ENCODE measurements around the gene FKBP1A. TPM values are rescaled to one million over a fixed set of nuclear protein-coding genes. Genes with fewer than 3 reads are reported as not detected.

Gene FKBP1A
- total RNA-seq, 2 experiments from 2014 or later: 205 to 207 TPM

- DNase-seq: no peak
- Mint-ChIP-seq H3K27ac (peak overlapping the region; percentile 54), H3K4me3 (no peak overlapping the region), H3K36me3 (ENCODE audit: low read depth) (peaks cover 55% of the 10 kb centered on the region), H3K27me3 (no peaks in the 10 kb centered on the region), H3K9me3 (no peaks in the 10 kb centered on the region), H3K4me1 (peaks cover 86% of the 10 kb centered on the region)
- POLR2A ChIA-PET: interaction anchor here (0.8 to 2.7 kb wide), 3 partner anchors 11 to 52 kb away, joined by 3 to 9 read pairs (median 6); no protein-coding TSS in a partner anchor
- CTCF ChIA-PET: interaction anchor here (1.7 kb wide), 1 partner anchor 13 kb away, joined by 5 read pairs; no protein-coding TSS in a partner anchor
These were observed 14.7 kb downstream of the FKBP1A start for GRCh38 chr20:1377984-1378734.

GRCh38 chr20:1377341-1377871 is 15.4 kb downstream of the FKBP1A start:
- ChIA-PET CTCF (interaction anchor here (1.7 kb wide), 1 partner anchor 14 kb away, joined by 5 read pairs; no protein-coding TSS in a partner anchor), POLR2A (interaction anchor here (0.5 to 2.7 kb wide), 8 partner anchors 11 to 282 kb away, joined by 3 to 9 read pairs (median 6); partner anchors contain the start of gene SDCBP2)
- H3K36me3 Mint-ChIP-seq (ENCODE audit: low read depth): peaks cover 59% of the 10 kb centered on the region
- H3K4me3 Mint-ChIP-seq: no peak overlapping the region
- no peaks in the 10 kb centered on the region for H3K27me3 Mint-ChIP-seq
- no peak for DNase-seq
- no peaks in the 10 kb centered on the region for H3K9me3 Mint-ChIP-seq
- peak overlapping the region; percentile 54 for H3K27ac Mint-ChIP-seq
- H3K4me1 Mint-ChIP-seq: peaks cover 82% of the 10 kb centered on the region

- Mint-ChIP-seq H3K27me3 (no peaks in the 10 kb centered on the region), H3K4me3 (no peak overlapping the region), H3K36me3 (ENCODE audit: low read depth) (peaks cover 67% of the 10 kb centered on the region), H3K4me1 (peaks cover 82% of the 10 kb centered on the region), H3K27ac (peak overlapping the region; percentile 54), H3K9me3 (no peaks in the 10 kb centered on the region)
- ChIA-PET POLR2A (interaction anchor here (0.5 to 2.7 kb wide), 7 partner anchors 12 to 283 kb away, joined by 3 to 9 read pairs (median 6); partner anchors contain the start of gene SDCBP2), CTCF (interaction anchor here (1.7 kb wide), 1 partner anchor 15 kb away, joined by 5 read pairs; no protein-coding TSS in a partner anchor)
- no peak for DNase-seq
These were observed 16.2 kb downstream of the FKBP1A start for GRCh38 chr20:1376408-1377270.

GRCh38 chr20:1376007-1376406 is 16.8 kb downstream of the FKBP1A start:
- ChIA-PET POLR2A (interaction anchor here (1.8 to 2.7 kb wide), 2 partner anchors 16 to 50 kb away, joined by 6 to 9 read pairs; no protein-coding TSS in a partner anchor), CTCF (no interaction called here)
- H3K27ac Mint-ChIP-seq: peak overlapping the region; percentile 9
- peaks cover 82% of the 10 kb centered on the region for H3K4me1 Mint-ChIP-seq
- peaks cover 73% of the 10 kb centered on the region for H3K36me3 Mint-ChIP-seq (ENCODE audit: low read depth)
- DNase-seq: no peak
- H3K9me3 Mint-ChIP-seq: no peaks in the 10 kb centered on the region
- H3K27me3 Mint-ChIP-seq: no peaks in the 10 kb centered on the region
- H3K4me3 Mint-ChIP-seq: no peak overlapping the region

- no peak for DNase-seq
- Mint-ChIP-seq H3K27me3 (no peaks in the 10 kb centered on the region), H3K4me1 (peaks cover 78% of the 10 kb centered on the region), H3K27ac (no peak overlapping the region), H3K4me3 (no peak overlapping the region), H3K36me3 (ENCODE audit: low read depth) (peaks cover 78% of the 10 kb centered on the region), H3K9me3 (no peaks in the 10 kb centered on the region)
- POLR2A ChIA-PET: interaction anchor here (1.8 to 2.7 kb wide), 2 partner anchors 16 to 50 kb away, joined by 6 to 9 read pairs; no protein-coding TSS in a partner anchor
- CTCF ChIA-PET: no interaction called here
These were observed 17.3 kb downstream of the FKBP1A start for GRCh38 chr20:1375515-1375914.

GRCh38 chr20:1374246-1374645 is 18.6 kb downstream of the FKBP1A start:
- Mint-ChIP-seq H3K9me3 (no peaks in the 10 kb centered on the region), H3K36me3 (ENCODE audit: low read depth) (peaks cover 80% of the 10 kb centered on the region), H3K4me3 (no peak overlapping the region), H3K4me1 (peaks cover 67% of the 10 kb centered on the region), H3K27me3 (no peaks in the 10 kb centered on the region), H3K27ac (no peak overlapping the region)
- no peak for DNase-seq
- ChIA-PET CTCF (no interaction called here), POLR2A (interaction anchor here (0.8 kb wide), 1 partner anchor 13 kb away, joined by 3 read pairs; no protein-coding TSS in a partner anchor)

GRCh38 chr20:1373614-1374013 is 19.2 kb downstream of the FKBP1A start:
- H3K4me1 Mint-ChIP-seq: peaks cover 61% of the 10 kb centered on the region
- no peak overlapping the region for H3K27ac Mint-ChIP-seq
- H3K4me3 Mint-ChIP-seq: no peak overlapping the region
- CTCF ChIA-PET: no interaction called here
- no peaks in the 10 kb centered on the region for H3K9me3 Mint-ChIP-seq
- POLR2A ChIA-PET: no interaction called here
- peaks cover 83% of the 10 kb centered on the region for H3K36me3 Mint-ChIP-seq (ENCODE audit: low read depth)
- DNase-seq: no peak
- no peaks in the 10 kb centered on the region for H3K27me3 Mint-ChIP-seq

- Mint-ChIP-seq H3K4me1 (peaks cover 55% of the 10 kb centered on the region), H3K4me3 (no peak overlapping the region), H3K27ac (no peak overlapping the region), H3K27me3 (no peaks in the 10 kb centered on the region), H3K36me3 (ENCODE audit: low read depth) (peaks cover 83% of the 10 kb centered on the region), H3K9me3 (no peaks in the 10 kb centered on the region)
- ChIA-PET POLR2A (no interaction called here), CTCF (no interaction called here)
- no peak for DNase-seq
These were observed 19.8 kb downstream of the FKBP1A start for GRCh38 chr20:1373036-1373435.

GRCh38 chr20:1371830-1372539 is 20.9 kb downstream of the FKBP1A start:
- ChIA-PET CTCF (interaction anchor here (0.8 kb wide), 1 partner anchor 132 kb away, joined by 4 read pairs; no protein-coding TSS in a partner anchor), POLR2A (interaction anchor here (0.6 to 1.2 kb wide), 3 partner anchors 20 to 220 kb away, joined by 3 read pairs; no protein-coding TSS in a partner anchor)
- no peaks in the 10 kb centered on the region for H3K9me3 Mint-ChIP-seq
- H3K4me3 Mint-ChIP-seq: no peak overlapping the region
- no peaks in the 10 kb centered on the region for H3K27me3 Mint-ChIP-seq
- H3K4me1 Mint-ChIP-seq: peaks cover 45% of the 10 kb centered on the region
- peak overlapping the region; percentile 17 for H3K27ac Mint-ChIP-seq
- DNase-seq: no peak
- peaks cover 84% of the 10 kb centered on the region for H3K36me3 Mint-ChIP-seq (ENCODE audit: low read depth)

- Mint-ChIP-seq H3K27me3 (no peaks in the 10 kb centered on the region), H3K4me3 (no peak overlapping the region), H3K4me1 (peaks cover 39% of the 10 kb centered on the region), H3K36me3 (ENCODE audit: low read depth) (peaks cover 83% of the 10 kb centered on the region), H3K27ac (no peak overlapping the region), H3K9me3 (no peaks in the 10 kb centered on the region)
- no peak for DNase-seq
- CTCF ChIA-PET: no interaction called here
- POLR2A ChIA-PET: interaction anchor here (1.2 kb wide), 3 partner anchors 20 to 41 kb away, joined by 3 to 4 read pairs (median 3); partner anchors contain the start of gene FKBP1A
These were observed 21.6 kb downstream of the FKBP1A start for GRCh38 chr20:1371202-1371782.

- Mint-ChIP-seq H3K9me3 (no peaks in the 10 kb centered on the region), H3K27me3 (no peaks in the 10 kb centered on the region), H3K4me3 (no peak overlapping the region), H3K4me1 (peaks cover 33% of the 10 kb centered on the region), H3K27ac (no peak overlapping the region), H3K36me3 (ENCODE audit: low read depth) (peaks cover 81% of the 10 kb centered on the region)
- DNase-seq: no peak
- POLR2A ChIA-PET: interaction anchor here (1.2 kb wide), 2 partner anchors 22 to 40 kb away, joined by 3 to 4 read pairs; partner anchors contain the start of gene FKBP1A
- CTCF ChIA-PET: no interaction called here
These were observed 22.2 kb downstream of the FKBP1A start for GRCh38 chr20:1370548-1371110.

Measured in activated CD4-positive, alpha-beta memory T cell treated with anti-CD3 and anti-CD28 coated beads, Interleukin-2, amount 10 ng/mL, durations not matched to agents 7 days and 5 days (primary cell).